DMS79 (cell line): Measurements from ENCODE around the gene BRD3.
"Not testable (repeated sequence)": the region's sequence is repeated elsewhere in the genome, so short reads cannot be mapped to it uniquely, and the experiment has no call there.

ENCODE experiments used
- DNase-seq: peaks from one replicate; lab custom pipeline; 2025; lab: John Stamatoyannopoulos, UW

BRD3 gene

DNA sequence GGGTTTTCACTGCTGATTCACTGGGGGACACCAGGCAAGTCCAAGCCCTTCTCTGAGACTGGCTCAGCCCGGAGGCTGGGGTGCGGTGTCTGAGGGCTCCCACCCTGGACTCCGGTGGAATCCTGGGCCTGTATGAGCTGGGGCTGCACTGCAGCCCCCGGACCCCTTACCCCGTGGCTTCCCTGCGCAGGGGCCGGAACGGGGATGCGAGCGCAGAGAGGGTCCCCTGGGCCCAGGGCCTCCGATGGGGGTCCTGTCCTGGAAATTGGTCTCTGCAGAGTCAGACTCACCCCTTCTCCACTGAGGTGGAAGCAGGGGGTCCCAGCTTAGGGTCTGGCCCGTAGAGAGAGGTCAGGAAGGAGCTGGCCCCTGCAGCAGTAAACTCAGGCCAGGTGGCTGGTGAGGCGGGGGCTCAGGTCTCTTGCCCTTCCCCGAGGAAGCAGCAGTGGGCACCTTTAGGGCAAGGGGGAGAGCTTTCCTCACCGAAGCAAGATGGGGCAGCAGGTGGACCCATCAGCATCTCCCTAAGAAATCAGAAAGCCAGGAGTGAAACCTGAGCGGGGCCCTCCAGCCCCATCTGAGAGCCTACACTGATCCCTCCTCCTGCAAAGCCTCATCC lies 74.1 kb downstream of the BRD3 start:
- no peak for DNase-seq

- peak; percentile 52 for DNase-seq
Measured at GRCh38 chr9:133992780-133993634, 74.8 kb downstream of the BRD3 start.

GRCh38 chr9:133991964-133992779 lies 75.7 kb downstream of the BRD3 start, which contains the start of gene VAV2:
Gene VAV2 (minus strand): TSS chr9:133992324. CDS start chr9:133992278, 46 bp downstream.
- peak; percentile 22 for DNase-seq

GRCh38 chr9:133991214-133991921 lies 76.5 kb downstream of the BRD3 start:
- no peak for DNase-seq

GRCh38 chr9:133990366-133991213 lies 77.2 kb downstream of the BRD3 start:
- DNase-seq: peak; percentile 25

- DNase-seq: no peak
Measured at GRCh38 chr9:133989625-133990365, 78.0 kb downstream of the BRD3 start.

- DNase-seq: not testable (repeated sequence)
Measured at GRCh38 chr9:133988771-133989170, 79.1 kb downstream of the BRD3 start.

DNA sequence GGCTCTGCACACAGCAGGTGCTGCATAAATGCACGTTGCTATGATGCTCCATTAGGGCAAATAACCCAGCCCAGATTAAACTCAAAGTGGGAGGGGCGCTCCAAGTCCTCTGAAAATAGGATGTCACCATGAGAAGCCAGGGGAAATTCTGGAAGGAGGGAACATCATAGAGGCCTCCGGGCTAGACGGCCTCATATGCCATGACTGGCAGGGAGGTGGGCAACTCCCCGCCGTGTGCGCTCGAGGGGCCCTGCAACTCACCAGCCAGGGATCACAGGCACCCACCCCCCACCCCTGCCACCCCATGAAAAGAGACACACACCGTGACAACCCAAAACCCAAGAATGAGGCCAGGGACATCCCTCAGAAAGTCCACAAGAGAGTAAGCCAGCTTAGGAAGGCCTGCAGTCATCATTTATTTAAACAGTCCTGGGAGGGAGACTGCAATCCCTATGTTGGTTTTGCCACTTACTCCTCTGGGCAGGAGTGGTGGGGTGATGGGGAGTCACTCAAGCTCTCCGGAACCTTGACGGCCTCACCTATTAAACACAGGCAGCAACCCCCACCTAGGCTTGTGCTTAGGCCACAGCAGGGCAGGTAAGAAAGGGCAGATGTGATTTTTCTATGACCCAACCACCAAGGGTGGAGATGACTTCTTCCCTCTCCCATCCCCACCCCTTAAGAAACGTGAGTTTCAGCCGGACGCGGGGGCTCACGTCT lies 79.7 kb downstream of the BRD3 start:
- no peak for DNase-seq

- DNase-seq: no peak
Measured at GRCh38 chr9:133987446-133987788, 80.4 kb downstream of the BRD3 start.

- DNase-seq: no peak
Measured at GRCh38 chr9:133986774-133987445, 80.9 kb downstream of the BRD3 start.

- no peak for DNase-seq
Measured at GRCh38 chr9:133986061-133986460, 81.8 kb downstream of the BRD3 start.

- DNase-seq: no peak
Measured at GRCh38 chr9:133982971-133983720, 84.7 kb downstream of the BRD3 start.

DNA sequence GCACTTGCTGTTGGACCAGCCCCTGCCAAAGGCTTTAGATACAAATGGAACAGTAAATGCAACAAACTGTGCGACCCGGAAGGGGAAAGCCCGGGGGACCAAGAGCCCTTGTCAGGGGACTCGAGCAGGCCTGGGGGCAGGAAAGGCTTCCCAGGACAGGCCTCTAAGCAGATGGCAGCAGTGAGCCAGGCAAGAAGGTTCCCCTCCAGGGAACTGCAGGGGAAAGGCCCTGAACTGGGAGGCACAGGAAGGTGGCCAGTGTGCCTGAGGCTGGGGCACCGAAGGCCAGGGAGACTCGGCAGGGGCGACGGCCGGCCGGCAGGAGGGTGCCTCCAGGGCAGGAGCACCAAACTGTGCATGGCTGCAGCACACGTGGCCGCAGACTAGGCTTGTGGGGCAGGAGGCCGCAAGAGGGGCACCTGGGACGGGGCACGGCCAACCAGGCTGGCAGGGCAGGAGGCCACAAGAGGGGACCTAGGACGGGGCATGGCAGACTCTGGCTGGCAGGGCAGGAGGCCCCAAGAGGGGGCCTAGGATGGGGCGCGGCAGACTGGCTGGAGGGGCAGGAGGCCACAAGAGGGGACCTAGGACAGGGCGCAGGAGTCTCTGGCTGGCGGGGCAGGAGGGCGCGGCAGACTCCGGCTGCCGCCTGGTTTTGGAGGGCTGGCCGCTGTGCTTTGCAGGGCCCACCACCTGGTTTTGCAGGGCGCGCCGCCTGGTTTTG lies 85.7 kb downstream of the BRD3 start:
- no peak for DNase-seq

GRCh38 chr9:133981589-133981957 lies 86.3 kb downstream of the BRD3 start:
- no peak for DNase-seq

- no peak for DNase-seq
Measured at GRCh38 chr9:133980864-133981588, 86.8 kb downstream of the BRD3 start.
